ENCODE results near the gene CLECL1. TPM values are rescaled to one million over a fixed set of nuclear protein-coding genes. Genes with fewer than 3 reads are reported as not detected.
"Not testable (repeated sequence)": the region's sequence is repeated elsewhere in the genome, so short reads cannot be mapped to it uniquely, and the experiment has no call there.

CLECL1 gene
- total RNA-seq, 1 donor from 2014 or later = not detected

DNA sequence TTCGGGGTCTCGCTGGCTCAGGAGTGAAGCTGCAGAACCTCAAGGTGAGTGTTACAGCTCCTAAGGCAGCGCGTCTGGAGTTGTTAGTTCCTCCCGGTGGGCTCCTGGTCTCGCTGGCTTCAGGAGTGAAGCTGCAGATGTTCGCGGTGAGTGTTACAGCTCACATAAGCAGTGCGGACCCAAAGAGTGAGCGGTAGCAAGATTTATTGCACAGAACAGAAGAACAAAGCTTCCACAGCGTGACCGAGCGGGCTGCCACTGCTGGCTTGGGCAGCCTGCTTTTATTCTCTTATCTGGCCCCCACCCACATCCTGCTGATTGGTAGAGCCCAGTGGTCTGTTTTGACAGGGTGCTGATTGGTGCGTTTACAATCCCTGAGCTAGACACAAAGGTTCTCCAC is 6.0 kb upstream of the CLECL1 start:
- not testable (repeated sequence) for H3K4me3 ChIP-seq (ENCODE audit: low read length in 3 of 3); H3K9me3 ChIP-seq (ENCODE audit: control insufficient read depth in 3 of 3, low read length in 3 of 3); H3K4me1 ChIP-seq (ENCODE audit: control insufficient read depth in 3 of 3, insufficient read depth in 3 of 3, low read length in 3 of 3); H3K27ac ChIP-seq (ENCODE audit: low read depth, low read length); H3K36me3 ChIP-seq (ENCODE audit: control insufficient read depth in 3 of 3, insufficient read depth in 3 of 3, low read length in 3 of 3); H3K9ac ChIP-seq (ENCODE audit: low read depth in 1 of 3, low read length in 3 of 3); H3K27me3 ChIP-seq (ENCODE audit: control insufficient read depth in 3 of 3, insufficient read depth in 3 of 3, low read length in 3 of 3)

DNA sequence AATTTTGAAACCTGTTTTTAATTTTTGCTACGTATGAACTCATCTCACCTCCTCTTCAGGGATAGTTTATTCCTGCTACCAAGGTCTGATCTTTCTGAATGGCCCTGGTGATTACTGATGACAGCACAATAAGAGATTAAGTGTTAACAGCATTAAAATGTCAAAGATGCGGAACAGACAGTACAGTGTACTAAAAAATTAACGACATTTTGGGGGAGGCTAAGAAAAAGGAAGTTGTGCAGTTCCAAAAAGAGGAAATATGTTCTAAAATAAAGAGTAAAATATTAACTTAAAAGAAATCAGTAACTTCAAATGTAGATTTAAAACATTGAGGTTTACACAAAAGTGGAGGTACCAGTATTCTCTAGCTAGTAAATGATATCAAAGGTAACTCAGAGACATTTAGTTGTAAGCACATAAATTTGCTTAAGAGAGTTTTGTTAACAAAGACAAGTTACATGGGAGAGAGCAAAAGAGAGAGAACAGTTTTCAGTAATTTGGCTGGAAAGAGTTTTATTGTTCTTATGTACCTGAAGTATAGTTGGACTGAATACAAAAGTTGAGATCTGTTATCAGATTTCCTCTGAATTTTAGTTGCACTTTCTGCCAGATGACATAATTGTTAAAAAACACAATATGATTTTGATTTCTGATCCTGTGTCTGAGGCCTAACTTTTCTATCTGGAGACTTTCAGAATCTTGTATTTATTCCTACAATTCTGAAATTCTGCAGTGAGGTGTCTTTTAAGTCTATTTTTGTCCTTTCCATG is 4.2 kb upstream of the CLECL1 start:
- Histone ChIP-seq H3K4me1 (ENCODE audit: control insufficient read depth in 3 of 3, insufficient read depth in 3 of 3, low read length in 3 of 3) (no peaks in the 10 kb centered on the region), H3K4me3 (ENCODE audit: low read length in 3 of 3) (no peak overlapping the region), H3K9ac (ENCODE audit: low read depth in 1 of 3, low read length in 3 of 3) (no peak overlapping the region), H3K27ac (ENCODE audit: low read depth, low read length) (peak overlapping the region; percentile 16), H3K36me3 (ENCODE audit: control insufficient read depth in 3 of 3, insufficient read depth in 3 of 3, low read length in 3 of 3) (no peaks in the 10 kb centered on the region), H3K27me3 (ENCODE audit: control insufficient read depth in 3 of 3, insufficient read depth in 3 of 3, low read length in 3 of 3) (no peaks in the 10 kb centered on the region), H3K9me3 (ENCODE audit: control insufficient read depth in 3 of 3, low read length in 3 of 3) (no peaks in the 10 kb centered on the region)

DNA sequence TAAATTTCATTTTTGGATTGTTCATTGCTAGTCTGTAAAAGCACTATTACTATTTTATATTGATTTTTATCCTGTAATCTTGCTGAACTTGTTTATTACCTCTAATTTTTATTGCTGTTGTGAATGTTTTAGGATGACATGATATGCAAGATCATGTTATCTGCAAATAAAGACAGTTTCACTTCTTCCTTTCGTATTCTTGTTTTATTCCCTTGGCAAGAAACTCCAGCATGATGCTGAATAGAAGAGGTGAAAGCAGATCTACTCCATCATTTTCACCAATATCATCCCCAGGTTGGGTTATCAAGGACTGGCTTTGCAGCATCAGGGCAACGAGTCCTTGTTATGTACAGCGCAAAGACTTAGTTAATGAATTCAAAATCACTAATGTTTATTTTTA is 2.7 kb upstream of the CLECL1 start:
- Histone ChIP-seq H3K4me3 (ENCODE audit: low read length in 3 of 3) (no peak overlapping the region), H3K9me3 (ENCODE audit: control insufficient read depth in 3 of 3, low read length in 3 of 3) (no peaks in the 10 kb centered on the region), H3K9ac (ENCODE audit: low read depth in 1 of 3, low read length in 3 of 3) (no peak overlapping the region), H3K27ac (ENCODE audit: low read depth, low read length) (no peak overlapping the region), H3K27me3 (ENCODE audit: control insufficient read depth in 3 of 3, insufficient read depth in 3 of 3, low read length in 3 of 3) (no peaks in the 10 kb centered on the region), H3K36me3 (ENCODE audit: control insufficient read depth in 3 of 3, insufficient read depth in 3 of 3, low read length in 3 of 3) (no peaks in the 10 kb centered on the region), H3K4me1 (ENCODE audit: control insufficient read depth in 3 of 3, insufficient read depth in 3 of 3, low read length in 3 of 3) (no peaks in the 10 kb centered on the region)

DNA sequence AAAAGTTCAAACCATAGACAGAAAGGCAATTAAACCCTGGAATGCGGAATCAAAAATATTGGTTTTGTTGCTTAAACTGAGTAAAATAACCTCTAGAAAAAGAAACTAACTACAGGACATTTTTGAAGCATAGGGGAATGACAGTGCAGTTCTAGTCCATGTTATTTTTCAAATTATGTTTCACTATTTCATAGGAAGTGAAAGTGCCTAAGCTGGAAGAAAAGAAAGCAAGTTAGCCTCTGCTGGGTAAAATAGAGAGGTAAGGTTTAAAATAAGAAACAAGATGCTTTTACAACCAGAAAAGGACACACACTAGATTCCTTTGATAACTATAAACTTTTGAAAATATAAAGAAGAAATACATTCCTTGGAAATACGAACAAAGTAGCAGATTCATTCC is 1.1 kb downstream of the CLECL1 start:
- Histone ChIP-seq H3K36me3 (ENCODE audit: control insufficient read depth in 3 of 3, insufficient read depth in 3 of 3, low read length in 3 of 3) (no peaks in the 10 kb centered on the region), H3K4me1 (ENCODE audit: control insufficient read depth in 3 of 3, insufficient read depth in 3 of 3, low read length in 3 of 3) (no peaks in the 10 kb centered on the region), H3K9ac (ENCODE audit: low read depth in 1 of 3, low read length in 3 of 3) (no peak overlapping the region), H3K9me3 (ENCODE audit: control insufficient read depth in 3 of 3, low read length in 3 of 3) (no peaks in the 10 kb centered on the region), H3K27me3 (ENCODE audit: control insufficient read depth in 3 of 3, insufficient read depth in 3 of 3, low read length in 3 of 3) (no peaks in the 10 kb centered on the region), H3K27ac (ENCODE audit: low read depth, low read length) (peak overlapping the region; percentile 15), H3K4me3 (ENCODE audit: low read length in 3 of 3) (no peak overlapping the region)

DNA sequence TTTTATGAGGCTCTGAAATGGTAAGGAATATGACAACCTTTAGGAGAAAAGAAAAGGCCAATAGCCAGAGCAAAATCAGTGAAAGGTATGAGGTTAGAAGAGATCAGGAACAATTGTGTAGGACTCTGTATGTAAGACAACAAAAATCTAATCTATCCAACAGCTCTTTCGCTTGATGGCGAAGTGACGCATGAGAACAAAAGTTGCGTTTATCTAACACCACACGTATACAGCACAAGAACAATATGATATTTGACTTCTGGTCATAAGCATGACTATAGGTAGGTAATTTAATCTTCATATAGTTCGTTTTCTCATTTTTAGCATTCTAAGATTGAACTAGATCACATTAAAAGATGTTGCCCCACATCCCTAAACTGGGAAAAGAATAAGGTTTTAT is 1.5 kb downstream of the CLECL1 start:
- H3K27me3 ChIP-seq (ENCODE audit: control insufficient read depth in 3 of 3, insufficient read depth in 3 of 3, low read length in 3 of 3) = no peaks in the 10 kb centered on the region
- no peaks in the 10 kb centered on the region for H3K36me3 ChIP-seq (ENCODE audit: control insufficient read depth in 3 of 3, insufficient read depth in 3 of 3, low read length in 3 of 3)
- no peaks in the 10 kb centered on the region for H3K9me3 ChIP-seq (ENCODE audit: control insufficient read depth in 3 of 3, low read length in 3 of 3)
- no peak overlapping the region for H3K9ac ChIP-seq (ENCODE audit: low read depth in 1 of 3, low read length in 3 of 3)
- H3K4me1 ChIP-seq (ENCODE audit: control insufficient read depth in 3 of 3, insufficient read depth in 3 of 3, low read length in 3 of 3) = no peaks in the 10 kb centered on the region
- H3K27ac ChIP-seq (ENCODE audit: low read depth, low read length) = peak overlapping the region; percentile 15
- H3K4me3 ChIP-seq (ENCODE audit: low read length in 3 of 3) = no peak overlapping the region

DNA sequence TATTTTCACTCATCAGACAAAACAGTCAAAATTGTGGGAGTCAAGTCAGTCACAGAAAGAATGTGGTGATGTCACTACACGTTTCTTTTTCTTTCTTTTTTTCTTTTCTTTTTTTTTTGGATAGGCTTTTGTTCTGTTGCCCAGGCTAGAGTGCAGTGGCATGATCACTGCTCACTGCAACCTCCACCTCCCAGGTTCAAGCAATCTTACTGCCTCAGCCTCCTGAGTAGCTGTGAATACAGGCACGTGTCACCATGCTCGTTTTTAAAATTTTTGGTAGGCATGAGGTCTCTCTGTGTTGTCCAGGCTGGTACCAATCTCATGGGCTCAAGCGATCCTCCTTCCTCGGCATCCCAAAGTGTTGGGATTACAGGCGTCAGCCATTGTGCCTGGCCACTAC is 2.3 kb downstream of the CLECL1 start:
- Histone ChIP-seq H3K36me3 (ENCODE audit: control insufficient read depth in 3 of 3, insufficient read depth in 3 of 3, low read length in 3 of 3) (no peaks in the 10 kb centered on the region), H3K9ac (ENCODE audit: low read depth in 1 of 3, low read length in 3 of 3) (no peak overlapping the region), H3K9me3 (ENCODE audit: control insufficient read depth in 3 of 3, low read length in 3 of 3) (no peaks in the 10 kb centered on the region), H3K27ac (ENCODE audit: low read depth, low read length) (no peak overlapping the region), H3K27me3 (ENCODE audit: control insufficient read depth in 3 of 3, insufficient read depth in 3 of 3, low read length in 3 of 3) (no peaks in the 10 kb centered on the region), H3K4me1 (ENCODE audit: control insufficient read depth in 3 of 3, insufficient read depth in 3 of 3, low read length in 3 of 3) (no peaks in the 10 kb centered on the region), H3K4me3 (ENCODE audit: low read length in 3 of 3) (no peak overlapping the region)

DNA sequence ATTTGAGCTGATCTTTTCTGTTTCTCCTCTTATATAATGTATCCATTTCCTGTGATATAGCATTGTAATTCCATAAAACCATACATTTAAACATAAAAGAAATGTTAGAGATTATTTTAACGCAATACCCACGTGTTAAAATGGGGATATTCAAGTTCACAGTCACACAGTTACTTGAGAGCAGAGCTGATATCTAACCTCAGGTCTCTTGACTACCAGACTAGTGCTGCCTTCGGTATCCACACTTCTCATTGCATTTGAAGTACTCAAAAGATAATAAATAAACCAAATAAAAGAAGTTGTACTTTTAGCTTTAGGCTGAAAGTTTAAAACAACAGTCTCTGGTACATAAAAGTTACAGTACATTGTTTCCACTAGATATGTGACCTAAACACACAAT is 2.9 kb downstream of the CLECL1 start:
- H3K4me3 ChIP-seq (ENCODE audit: low read length in 3 of 3) = no peak overlapping the region
- H3K27me3 ChIP-seq (ENCODE audit: control insufficient read depth in 3 of 3, insufficient read depth in 3 of 3, low read length in 3 of 3) = no peaks in the 10 kb centered on the region
- no peaks in the 10 kb centered on the region for H3K9me3 ChIP-seq (ENCODE audit: control insufficient read depth in 3 of 3, low read length in 3 of 3)
- no peaks in the 10 kb centered on the region for H3K36me3 ChIP-seq (ENCODE audit: control insufficient read depth in 3 of 3, insufficient read depth in 3 of 3, low read length in 3 of 3)
- H3K9ac ChIP-seq (ENCODE audit: low read depth in 1 of 3, low read length in 3 of 3) = no peak overlapping the region
- H3K27ac ChIP-seq (ENCODE audit: low read depth, low read length) = no peak overlapping the region
- H3K4me1 ChIP-seq (ENCODE audit: control insufficient read depth in 3 of 3, insufficient read depth in 3 of 3, low read length in 3 of 3) = no peaks in the 10 kb centered on the region

DNA sequence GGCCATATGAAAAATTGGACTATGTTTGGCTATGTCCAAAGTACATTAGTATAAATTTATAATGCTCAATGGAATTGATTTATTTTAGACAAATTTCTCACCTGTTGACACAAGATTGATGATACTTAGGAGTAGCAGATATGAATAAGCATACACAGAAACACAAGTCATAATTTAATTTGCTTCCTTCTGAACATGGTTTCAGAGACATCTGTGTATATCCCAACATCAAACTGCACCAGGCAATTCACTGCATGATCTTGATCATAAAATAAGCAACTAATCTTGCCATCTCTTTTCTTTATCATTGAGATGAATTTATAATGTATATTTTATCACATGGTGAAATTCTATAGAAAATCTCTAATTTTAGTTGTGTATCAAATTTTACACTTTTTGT is 3.8 kb downstream of the CLECL1 start:
- no peaks in the 10 kb centered on the region for H3K27me3 ChIP-seq (ENCODE audit: control insufficient read depth in 3 of 3, insufficient read depth in 3 of 3, low read length in 3 of 3)
- H3K9ac ChIP-seq (ENCODE audit: low read depth in 1 of 3, low read length in 3 of 3) = no peak overlapping the region
- H3K4me3 ChIP-seq (ENCODE audit: low read length in 3 of 3) = no peak overlapping the region
- no peaks in the 10 kb centered on the region for H3K36me3 ChIP-seq (ENCODE audit: control insufficient read depth in 3 of 3, insufficient read depth in 3 of 3, low read length in 3 of 3)
- no peaks in the 10 kb centered on the region for H3K9me3 ChIP-seq (ENCODE audit: control insufficient read depth in 3 of 3, low read length in 3 of 3)
- no peaks in the 10 kb centered on the region for H3K4me1 ChIP-seq (ENCODE audit: control insufficient read depth in 3 of 3, insufficient read depth in 3 of 3, low read length in 3 of 3)
- no peak overlapping the region for H3K27ac ChIP-seq (ENCODE audit: low read depth, low read length)

DNA sequence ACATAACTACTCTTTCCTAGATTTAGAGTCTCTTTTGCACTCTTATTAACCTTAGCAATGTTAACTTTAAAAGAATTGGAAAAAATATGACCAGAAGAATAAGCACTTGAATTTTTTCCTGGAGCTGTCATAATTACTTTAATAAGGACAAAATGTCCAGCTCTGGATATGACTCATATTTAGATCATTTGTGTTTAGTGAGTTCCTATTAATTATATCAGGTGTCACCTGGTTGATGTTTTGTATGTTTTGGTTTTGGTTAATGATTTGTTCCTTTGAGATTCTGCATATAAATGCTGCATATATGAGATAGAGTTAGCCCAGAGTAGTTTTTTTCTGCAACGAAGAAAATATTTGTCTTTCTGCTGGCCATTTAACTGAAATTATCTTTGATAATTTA is 5.1 kb downstream of the CLECL1 start:
- H3K9ac ChIP-seq (ENCODE audit: low read depth in 1 of 3, low read length in 3 of 3) = no peak overlapping the region
- no peak overlapping the region for H3K27ac ChIP-seq (ENCODE audit: low read depth, low read length)
- H3K36me3 ChIP-seq (ENCODE audit: control insufficient read depth in 3 of 3, insufficient read depth in 3 of 3, low read length in 3 of 3) = no peaks in the 10 kb centered on the region
- no peaks in the 10 kb centered on the region for H3K4me1 ChIP-seq (ENCODE audit: control insufficient read depth in 3 of 3, insufficient read depth in 3 of 3, low read length in 3 of 3)
- no peaks in the 10 kb centered on the region for H3K27me3 ChIP-seq (ENCODE audit: control insufficient read depth in 3 of 3, insufficient read depth in 3 of 3, low read length in 3 of 3)
- H3K9me3 ChIP-seq (ENCODE audit: control insufficient read depth in 3 of 3, low read length in 3 of 3) = no peaks in the 10 kb centered on the region
- H3K4me3 ChIP-seq (ENCODE audit: low read length in 3 of 3) = no peak overlapping the region

DNA sequence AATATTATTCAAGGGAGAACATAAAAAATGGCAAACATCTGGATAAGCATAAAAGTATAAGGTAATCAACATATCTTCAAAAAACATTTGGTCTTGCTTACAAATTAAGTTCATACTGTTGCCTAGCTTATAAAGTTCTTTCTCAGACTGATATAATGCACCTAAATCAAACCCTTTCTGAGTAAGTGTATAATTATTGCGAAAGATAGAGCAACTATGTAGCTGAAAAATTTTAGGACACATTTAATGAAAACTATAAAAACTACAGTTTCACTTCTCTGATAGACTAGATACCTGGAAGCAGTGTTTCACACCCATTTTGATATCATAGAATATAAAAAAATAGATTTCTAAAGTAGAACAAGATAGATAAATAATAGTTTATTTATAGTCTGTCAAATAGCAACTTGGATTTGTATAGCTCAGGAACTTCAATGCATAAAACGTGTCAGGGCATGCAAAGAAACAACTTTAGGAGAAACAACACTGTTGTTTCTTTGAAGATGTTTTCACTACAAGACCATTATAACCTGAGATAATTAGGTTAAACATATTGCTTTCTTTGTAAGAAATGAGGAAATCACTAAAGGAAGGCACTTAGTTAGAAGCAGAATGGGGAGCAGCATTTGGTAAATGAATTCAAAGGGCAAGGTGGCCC is 7.6 kb downstream of the CLECL1 start:
- Histone ChIP-seq H3K27ac (ENCODE audit: low read depth, low read length) (no peak overlapping the region), H3K4me1 (ENCODE audit: control insufficient read depth in 3 of 3, insufficient read depth in 3 of 3, low read length in 3 of 3) (no peaks in the 10 kb centered on the region), H3K9me3 (ENCODE audit: control insufficient read depth in 3 of 3, low read length in 3 of 3) (no peaks in the 10 kb centered on the region), H3K36me3 (ENCODE audit: control insufficient read depth in 3 of 3, insufficient read depth in 3 of 3, low read length in 3 of 3) (no peaks in the 10 kb centered on the region), H3K9ac (ENCODE audit: low read depth in 1 of 3, low read length in 3 of 3) (no peak overlapping the region), H3K4me3 (ENCODE audit: low read length in 3 of 3) (no peak overlapping the region), H3K27me3 (ENCODE audit: control insufficient read depth in 3 of 3, insufficient read depth in 3 of 3, low read length in 3 of 3) (no peaks in the 10 kb centered on the region)

Data from skeletal muscle tissue (tissue), 4 donors.